ENCODE measurements around the gene GDF7. TPM values are rescaled to one million over a fixed set of nuclear protein-coding genes. Genes with fewer than 3 reads are reported as not detected.
A peak's percentile ranks its signal among the peaks of the same experiment; 100 is the strongest.

The GDF7 gene
- polyA plus RNA-seq, 1 of the 3 experiments (the other 2 are of a cell fraction): 0.02 TPM

DNA sequence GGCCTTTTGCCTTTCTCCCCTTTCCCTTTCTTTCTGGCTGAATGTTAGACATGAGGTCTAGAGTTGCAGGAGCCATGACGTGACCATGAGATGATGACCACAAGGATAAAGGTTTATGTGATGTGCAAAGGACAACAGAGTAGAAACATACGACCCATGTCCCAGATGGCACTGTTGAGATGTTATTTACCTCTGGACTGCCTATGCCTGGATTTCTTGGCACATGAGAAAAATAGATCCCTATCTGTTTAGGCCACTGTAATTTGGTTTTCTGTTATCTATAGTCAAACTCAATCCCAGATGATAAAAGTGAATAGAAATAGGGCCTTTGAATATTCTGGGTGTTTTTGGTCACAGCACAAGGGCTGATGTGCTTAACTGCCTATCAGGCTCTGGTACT lies 58.8 kb downstream of the GDF7 start:
- Histone ChIP-seq H3K27ac (ENCODE audit: low read depth in 2 of 2, low read length in 1 of 2) (no peak overlapping the region), H3K27me3 (ENCODE audit: insufficient read depth) (no peaks in the 10 kb centered on the region), H3K9me2 (no peaks in the 10 kb centered on the region), H2AFZ (ENCODE audit: low read depth) (no peak overlapping the region), H3K9me3 (no peaks in the 10 kb centered on the region), H3K36me3 (replicated peaks in 1 of 2; ENCODE audit: control insufficient read depth in 1 of 2, insufficient read depth in 2 of 2, low read length in 1 of 2) (peaks cover 0 to 11% of the 10 kb centered on the region in 2 experiments), H4K20me1 (ENCODE audit: insufficient read depth) (no peaks in the 10 kb centered on the region), H3K9ac (no peak overlapping the region), H3F3A (replicated peaks; ENCODE audit: insufficient read depth) (no peaks in the 10 kb centered on the region), H3K4me1 (ENCODE audit: control insufficient read depth in 1 of 2, insufficient read depth in 2 of 2, low read depth in 1 of 2, low read length in 1 of 2) (peaks cover 5 to 9% of the 10 kb centered on the region in 2 experiments; a peak in 3 of 4 replicates), H3K79me2 (ENCODE audit: insufficient read depth) (no peaks in the 10 kb centered on the region), H3K4me3 (ENCODE audit: low read depth in 2 of 2, low read length in 1 of 2) (no peak overlapping the region), H3K4me2 (no peak overlapping the region)
- WGBS (ENCODE audit: low lambda C conversion rate): 91% methylated on average over 2 of the region's 2 CpGs
- TF ChIP-seq EP300 (IDR thresholded peaks at IDR 0.05; ENCODE audit: borderline replicate concordance in 1 of 2, low read depth in 1 of 2, low read length in 1 of 2) (no peak), CHD2 (IDR thresholded peaks at IDR 0.05; ENCODE audit: low read length, partially characterized antibody) (peak; percentile 17), MXI1 (IDR thresholded peaks at IDR 0.05; ENCODE audit: low read depth, low read length) (no peak), TCF12 (IDR thresholded peaks at IDR 0.05) (no peak), GATA2 (CRISPR knock-in tag; IDR thresholded peaks at IDR 0.05) (peak; percentile 65), SIN3A (IDR thresholded peaks at IDR 0.05; ENCODE audit: borderline replicate concordance, low read depth, low read length) (no peak), NFIC (IDR thresholded peaks at IDR 0.05; ENCODE audit: borderline replicate concordance) (no peak), POLR2AphosphoS5 (IDR thresholded peaks at IDR 0.05; ENCODE audit: low read depth, low read length) (no peak), RCOR1 (IDR thresholded peaks at IDR 0.05; ENCODE audit: low read length) (peak; percentile 68; the same call in 1 of the 2 replicates)
- TF ChIP-seq, protein P1, sequence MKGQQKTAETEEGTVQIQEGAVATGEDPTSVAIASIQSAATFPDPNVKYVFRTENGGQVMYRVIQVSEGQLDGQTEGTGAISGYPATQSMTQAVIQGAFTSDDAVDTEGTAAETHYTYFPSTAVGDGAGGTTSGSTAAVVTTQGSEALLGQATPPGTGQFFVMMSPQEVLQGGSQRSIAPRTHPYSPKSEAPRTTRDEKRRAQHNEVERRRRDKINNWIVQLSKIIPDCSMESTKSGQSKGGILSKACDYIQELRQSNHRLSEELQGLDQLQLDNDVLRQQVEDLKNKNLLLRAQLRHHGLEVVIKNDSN (IDR thresholded peaks at IDR 0.05; ENCODE audit: borderline replicate concordance, low read depth): no peak
- DNase-seq: peak; percentile 9
- CTCF ChIA-PET: no interaction called here
- POLR2A ChIA-PET: no interaction called here

DNA sequence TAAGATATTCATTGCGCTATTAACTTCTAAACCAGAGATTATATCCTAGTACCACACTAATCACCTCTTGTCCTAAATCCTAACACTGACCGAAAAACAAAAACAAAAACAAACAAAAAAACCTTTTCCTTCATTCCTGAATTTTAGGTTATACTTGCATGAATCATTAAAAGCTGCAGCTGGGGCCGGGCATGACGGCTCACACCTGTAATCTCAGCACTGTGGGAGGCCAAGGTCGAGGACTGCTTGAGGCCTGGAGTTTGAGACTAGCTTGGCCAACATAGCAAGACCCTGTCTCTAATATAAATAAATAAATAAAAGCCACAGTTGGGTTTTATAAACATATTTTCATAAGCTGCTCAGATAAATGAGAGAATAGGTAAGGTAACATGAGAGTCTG lies 60.0 kb downstream of the GDF7 start:
- Histone ChIP-seq H3K79me2 (ENCODE audit: insufficient read depth) (no peaks in the 10 kb centered on the region), H3K36me3 (replicated peaks in 1 of 2; ENCODE audit: control insufficient read depth in 1 of 2, insufficient read depth in 2 of 2, low read length in 1 of 2) (peaks cover 0 to 16% of the 10 kb centered on the region in 2 experiments), H3K4me2 (no peak overlapping the region), H3K27ac (ENCODE audit: low read depth in 2 of 2, low read length in 1 of 2) (no peak overlapping the region), H3F3A (replicated peaks; ENCODE audit: insufficient read depth) (no peaks in the 10 kb centered on the region), H3K4me3 (ENCODE audit: low read depth in 2 of 2, low read length in 1 of 2) (no peak overlapping the region), H4K20me1 (ENCODE audit: insufficient read depth) (no peaks in the 10 kb centered on the region), H2AFZ (ENCODE audit: low read depth) (no peak overlapping the region), H3K4me1 (ENCODE audit: control insufficient read depth in 1 of 2, insufficient read depth in 2 of 2, low read depth in 1 of 2, low read length in 1 of 2) (peaks cover 5 to 9% of the 10 kb centered on the region in 2 experiments; a peak in 3 of 4 replicates), H3K27me3 (ENCODE audit: insufficient read depth) (no peaks in the 10 kb centered on the region), H3K9me2 (no peaks in the 10 kb centered on the region), H3K9ac (no peak overlapping the region), H3K9me3 (no peaks in the 10 kb centered on the region)
- CTCF ChIA-PET: interaction anchor here (1.9 kb wide), 1 partner anchor 65 kb away, joined by 4 read pairs; no protein-coding TSS in a partner anchor
- no peak for DNase-seq
- TF ChIP-seq YY1 (IDR thresholded peaks at IDR 0.05; ENCODE audit: low read depth) (no peak), SIN3A (IDR thresholded peaks at IDR 0.05; ENCODE audit: borderline replicate concordance, low read depth, low read length) (no peak), TAF1 (IDR thresholded peaks at IDR 0.05; ENCODE audit: borderline replicate concordance, low read depth, low read length) (no peak), TEAD4 (IDR thresholded peaks at IDR 0.05; ENCODE audit: borderline replicate concordance, insufficient read depth) (no peak), NFIC (IDR thresholded peaks at IDR 0.05; ENCODE audit: borderline replicate concordance) (no peak), FOSL2 (IDR thresholded peaks at IDR 0.05; ENCODE audit: borderline replicate concordance, low read depth) (no peak), MEF2A (IDR thresholded peaks at IDR 0.05; ENCODE audit: borderline replicate concordance, low read depth) (no peak), NRF1 (IDR thresholded peaks at IDR 0.05; ENCODE audit: low read depth, low read length) (no peak), TCF12 (IDR thresholded peaks at IDR 0.05) (no peak), RCOR1 (IDR thresholded peaks at IDR 0.05; ENCODE audit: low read length) (no peak), GABPA (IDR thresholded peaks at IDR 0.05; ENCODE audit: low read depth) (no peak), FOXM1 (IDR thresholded peaks at IDR 0.05; ENCODE audit: low read depth) (no peak), MXI1 (IDR thresholded peaks at IDR 0.05; ENCODE audit: low read depth, low read length) (no peak), RXRA (IDR thresholded peaks at IDR 0.05; ENCODE audit: borderline replicate concordance, low read depth) (no peak)
- TF ChIP-seq, protein P2, sequence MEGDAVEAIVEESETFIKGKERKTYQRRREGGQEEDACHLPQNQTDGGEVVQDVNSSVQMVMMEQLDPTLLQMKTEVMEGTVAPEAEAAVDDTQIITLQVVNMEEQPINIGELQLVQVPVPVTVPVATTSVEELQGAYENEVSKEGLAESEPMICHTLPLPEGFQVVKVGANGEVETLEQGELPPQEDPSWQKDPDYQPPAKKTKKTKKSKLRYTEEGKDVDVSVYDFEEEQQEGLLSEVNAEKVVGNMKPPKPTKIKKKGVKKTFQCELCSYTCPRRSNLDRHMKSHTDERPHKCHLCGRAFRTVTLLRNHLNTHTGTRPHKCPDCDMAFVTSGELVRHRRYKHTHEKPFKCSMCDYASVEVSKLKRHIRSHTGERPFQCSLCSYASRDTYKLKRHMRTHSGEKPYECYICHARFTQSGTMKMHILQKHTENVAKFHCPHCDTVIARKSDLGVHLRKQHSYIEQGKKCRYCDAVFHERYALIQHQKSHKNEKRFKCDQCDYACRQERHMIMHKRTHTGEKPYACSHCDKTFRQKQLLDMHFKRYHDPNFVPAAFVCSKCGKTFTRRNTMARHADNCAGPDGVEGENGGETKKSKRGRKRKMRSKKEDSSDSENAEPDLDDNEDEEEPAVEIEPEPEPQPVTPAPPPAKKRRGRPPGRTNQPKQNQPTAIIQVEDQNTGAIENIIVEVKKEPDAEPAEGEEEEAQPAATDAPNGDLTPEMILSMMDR (IDR thresholded peaks at IDR 0.05): no peak
- 96% methylated on average over 5 of the region's 5 CpGs for WGBS (ENCODE audit: low lambda C conversion rate)
- POLR2A ChIA-PET: no interaction called here
